ENCODE results near the gene BCL11A.

- TF ChIP-seq CREB5 (CRISPR knock-in tag; IDR thresholded peaks at IDR 0.05; ENCODE audit: low read depth) (no peak), PATZ1 (CRISPR knock-in tag; IDR thresholded peaks at IDR 0.05; ENCODE audit: borderline replicate concordance) (no peak), TCF4 (CRISPR knock-in tag; IDR thresholded peaks at IDR 0.05; ENCODE audit: borderline replicate concordance) (no peak), BACH2 (CRISPR knock-in tag; IDR thresholded peaks at IDR 0.05; ENCODE audit: borderline replicate concordance) (no peak), ISL1 (CRISPR knock-in tag; IDR thresholded peaks at IDR 0.05) (no peak), CSDC2 (CRISPR knock-in tag; IDR thresholded peaks at IDR 0.05) (no peak), ZNF70 (CRISPR knock-in tag; IDR thresholded peaks at IDR 0.05) (no peak), ZFP3 (CRISPR knock-in tag; IDR thresholded peaks at IDR 0.05) (no peak), POU6F1 (CRISPR knock-in tag; IDR thresholded peaks at IDR 0.05; ENCODE audit: borderline replicate concordance, low read depth) (no peak), ZC3H10 (CRISPR knock-in tag; IDR thresholded peaks at IDR 0.05) (no peak), TOX (CRISPR knock-in tag; IDR thresholded peaks at IDR 0.05; ENCODE audit: borderline replicate concordance) (no peak), GLIS3 (CRISPR knock-in tag; IDR thresholded peaks at IDR 0.05) (no peak), ZNF565 (CRISPR knock-in tag; conservative IDR thresholded peaks at IDR 0.05; ENCODE audit: low read depth) (no peak)
Observed at GRCh38 chr2:60534892-60535684, 18.4 kb downstream of the BCL11A start.

All from SK-N-SH treated with all-trans-retinoic acid at 6 μM for 48 hours (cell line).